Neutrophil (primary cell): ENCODE results near the gene MRPL12.
A peak's percentile ranks its signal among the peaks of the same experiment; 100 is the strongest.

ENCODE experiments used
- H3K27ac ChIP-seq: fragments of 200-600 bp; sonication (generic); 2 replicates; pipeline ENCODE4 v1.5.1; 2016; ENCODE audit warnings: mild to moderate bottlenecking, moderate library complexity
- H3K27me3 ChIP-seq: fragments of 200-600 bp; sonication (generic); 2 replicates; pipeline ENCODE4 v1.6.0; 2016; ENCODE audit warnings: mild to moderate bottlenecking
- H3K36me3 ChIP-seq: fragments of 200-600 bp; sonication (generic); 2 replicates; pipeline ENCODE4 v1.5.1; 2017
- H3K4me1 ChIP-seq, 2 experiments: fragments of 200-600 bp in 1 of 2; sonication (generic) in 1 of 2; 1 replicate in 1 of 2; 2 replicates in 1 of 2; pipeline versions ENCODE4 v1.5.1 to v1.6.1; 2013 to 2016; ENCODE audit warnings: low read depth in 1 of 2, low read length in 1 of 2, mild to moderate bottlenecking in 1 of 2, moderate library complexity in 1 of 2; ENCODE audit not compliant: control insufficient read depth in 1 of 2, insufficient read depth in 1 of 2
- H3K4me3 ChIP-seq, 2 experiments: fragments of 200-600 bp in 1 of 2; sonication (generic) in 1 of 2; 1 replicate in 1 of 2; 2 replicates in 1 of 2; pipeline ENCODE4 v1.5.1; 2013 to 2016; ENCODE audit warnings: low read depth in 1 of 2, low read length in 1 of 2, mild to moderate bottlenecking in 1 of 2, moderate library complexity in 1 of 2
- H3K9me3 ChIP-seq: fragments of 200-600 bp; sonication (generic); 2 replicates; pipeline ENCODE4 v1.5.1; 2016
- CTCF ChIP-seq: fragments of 200-600 bp; sonication (generic); IDR thresholded peaks from 2 replicates; pipeline ENCODE4 v1.5.1; 2016; ENCODE audit warnings: antibody characterized with exemption

The MRPL12 gene

DNA sequence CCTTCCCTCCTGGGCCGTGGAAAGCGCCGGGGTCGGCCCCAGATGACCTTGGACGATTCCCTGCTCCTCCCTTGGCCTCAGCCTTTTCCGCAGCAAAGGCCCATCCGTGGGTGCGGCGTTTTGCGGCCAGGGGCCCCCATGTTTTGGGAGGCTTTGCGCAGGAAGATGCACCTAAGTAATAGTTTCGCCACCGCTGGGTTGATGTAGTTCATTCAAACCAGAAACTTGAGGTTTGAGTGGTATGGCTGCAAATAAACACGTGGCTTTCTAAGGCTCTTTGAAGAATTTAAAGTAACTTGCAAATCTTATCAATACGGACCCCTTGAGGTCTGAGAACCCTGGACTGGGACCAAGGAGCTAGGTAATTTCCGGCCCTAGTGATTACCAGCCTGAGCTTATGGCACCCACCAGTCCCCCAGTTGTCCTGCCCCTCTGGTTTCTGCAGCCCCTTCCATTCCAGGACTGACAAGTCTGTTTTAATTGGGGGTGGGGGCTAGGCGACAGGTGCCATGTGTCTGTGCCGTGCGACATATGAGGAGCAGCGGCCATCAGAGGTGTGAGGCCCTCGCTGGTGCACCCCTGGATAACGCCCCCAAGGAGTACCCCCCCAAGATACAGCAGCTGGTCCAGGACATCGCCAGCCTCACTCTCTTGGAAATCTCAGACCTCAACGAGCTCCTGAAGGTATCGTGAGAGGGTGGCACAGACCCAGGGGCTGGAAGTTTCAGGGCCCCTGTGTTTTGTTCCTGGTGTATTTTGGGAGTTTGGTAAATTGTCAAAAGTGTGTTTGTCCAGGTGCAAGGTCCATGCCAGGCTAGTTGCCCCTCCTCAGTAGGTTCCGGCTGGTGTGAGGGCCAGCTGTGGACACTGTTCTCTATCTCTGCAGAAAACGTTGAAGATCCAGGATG is 834 bp downstream of the MRPL12 start:
- peaks cover 20 to 31% of the 10 kb centered on the region in 2 experiments for H3K4me1 ChIP-seq
- no peak for TF ChIP-seq CTCF
- H3K4me3 ChIP-seq = peak overlapping the region; percentile 88 to 92
- peaks cover 28% of the 10 kb centered on the region for H3K36me3 ChIP-seq
- H3K9me3 ChIP-seq = no peaks in the 10 kb centered on the region
- H3K27me3 ChIP-seq = no peaks in the 10 kb centered on the region
- peak overlapping the region; percentile 90 for H3K27ac ChIP-seq

GRCh38 chr17:81705518-81706231 is 2.5 kb downstream of the MRPL12 start:
- no peak for TF ChIP-seq CTCF
- H3K9me3 ChIP-seq = no peaks in the 10 kb centered on the region
- no peaks in the 10 kb centered on the region for H3K27me3 ChIP-seq
- H3K4me1 ChIP-seq = peaks cover 32 to 48% of the 10 kb centered on the region in 2 experiments
- no peak overlapping the region for H3K4me3 ChIP-seq
- H3K36me3 ChIP-seq = peaks cover 13% of the 10 kb centered on the region
- H3K27ac ChIP-seq = no peak overlapping the region

- H3K4me1 ChIP-seq = peaks cover 37 to 53% of the 10 kb centered on the region in 2 experiments
- H3K9me3 ChIP-seq = no peaks in the 10 kb centered on the region
- no peaks in the 10 kb centered on the region for H3K27me3 ChIP-seq
- no peak overlapping the region for H3K4me3 ChIP-seq
- peaks cover 7% of the 10 kb centered on the region for H3K36me3 ChIP-seq
- H3K27ac ChIP-seq = no peak overlapping the region
- TF ChIP-seq CTCF = no peak
Observed at GRCh38 chr17:81706232-81706611, 3.1 kb downstream of the MRPL12 start.

- H3K36me3 ChIP-seq = no peaks in the 10 kb centered on the region
- no peaks in the 10 kb centered on the region for H3K9me3 ChIP-seq
- H3K27ac ChIP-seq = no peak overlapping the region
- no peaks in the 10 kb centered on the region for H3K27me3 ChIP-seq
- H3K4me1 ChIP-seq = peaks cover 43 to 54% of the 10 kb centered on the region in 2 experiments
- TF ChIP-seq CTCF = no peak
- H3K4me3 ChIP-seq = no peak overlapping the region
Observed at GRCh38 chr17:81706757-81707624, 3.8 kb downstream of the MRPL12 start.
